Urothelium cell line (cell line): Measurements from ENCODE around the gene HCFC2.

Experiments
- DNase-seq: peaks from one replicate; pipeline ENCODE4 v3.0.0; 2011; ENCODE audit warnings: low spot score, mixed read lengths
- FAIRE-seq: peaks from 2 replicates; lab custom pipeline; 2011; peaks lifted over from hg19 to GRCh38; lab: Jason Lieb, UNC

Gene HCFC2

GRCh38 chr12:104152685-104153241 is 88.4 kb downstream of the HCFC2 start:
- no peak for FAIRE-seq
- DNase-seq, result no peak

DNA sequence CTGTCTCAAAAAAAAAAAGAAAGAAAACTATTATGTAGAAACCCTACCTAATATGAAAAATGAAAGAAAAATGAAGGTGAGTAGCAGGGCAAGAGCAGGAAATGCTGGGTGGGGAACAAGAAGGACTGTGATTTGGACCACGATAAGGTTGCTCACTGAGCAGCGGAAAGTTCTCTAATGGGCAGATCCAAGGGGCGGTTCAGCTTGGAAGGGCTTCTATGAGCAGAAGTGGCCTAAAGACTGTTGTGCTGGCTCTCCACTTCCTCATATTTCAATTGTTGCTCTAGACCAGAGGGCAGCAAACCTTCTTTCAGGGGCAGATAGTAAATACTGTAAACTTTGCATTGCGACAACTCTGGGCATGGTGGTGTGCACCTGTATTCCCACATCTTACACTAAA is 90.0 kb downstream of the HCFC2 start:
- FAIRE-seq (no peak), DNase-seq (no peak)

GRCh38 chr12:104154806-104155205 is 90.5 kb downstream of the HCFC2 start:
- DNase-seq, result no peak
- no peak for FAIRE-seq
